Activated effector memory CD4-positive, alpha-beta T cell treated with Interleukin-2 at 50 U/mL for 16 hours (primary cell): ENCODE data around the gene VAV2.

Experiments
- DNase-seq: peaks from one replicate; pipeline ENCODE4 v3.0.0-alpha.2; 2020

Gene VAV2

GRCh38 chr9:133791069-133791468 lies 201.1 kb downstream of the VAV2 start:
- no peak for DNase-seq

GRCh38 chr9:133789778-133790177 lies 202.3 kb downstream of the VAV2 start:
- no peak for DNase-seq

- DNase-seq = no peak
Observed at GRCh38 chr9:133788819-133789717, 203.1 kb downstream of the VAV2 start.

- no peak for DNase-seq
Observed at GRCh38 chr9:133788045-133788818, 203.9 kb downstream of the VAV2 start.

- DNase-seq = no peak
Observed at GRCh38 chr9:133787754-133788025, 204.4 kb downstream of the VAV2 start.

GRCh38 chr9:133786907-133787753 lies 205.0 kb downstream of the VAV2 start:
- DNase-seq = no peak

- DNase-seq = no peak
Observed at GRCh38 chr9:133786371-133786753, 205.8 kb downstream of the VAV2 start.

- DNase-seq = no peak
Observed at GRCh38 chr9:133785753-133786370, 206.3 kb downstream of the VAV2 start.

- DNase-seq = no peak
Observed at GRCh38 chr9:133784731-133785561, 207.2 kb downstream of the VAV2 start.

- no peak for DNase-seq
Observed at GRCh38 chr9:133783331-133783731, 208.8 kb downstream of the VAV2 start.

GRCh38 chr9:133782157-133783130 lies 209.7 kb downstream of the VAV2 start:
- peak; percentile 47 for DNase-seq

GRCh38 chr9:133781828-133782135 lies 210.3 kb downstream of the VAV2 start:
- DNase-seq = no peak

- DNase-seq = no peak
Observed at GRCh38 chr9:133780962-133781827, 210.9 kb downstream of the VAV2 start.

- DNase-seq = no peak
Observed at GRCh38 chr9:133780404-133780945, 211.6 kb downstream of the VAV2 start.

- DNase-seq = no peak
Observed at GRCh38 chr9:133779516-133780403, 212.4 kb downstream of the VAV2 start.

GRCh38 chr9:133779081-133779480 lies 213.0 kb downstream of the VAV2 start:
- DNase-seq = no peak

- DNase-seq = no peak
Observed at GRCh38 chr9:133778336-133779013, 213.6 kb downstream of the VAV2 start.

- DNase-seq = no peak
Observed at GRCh38 chr9:133777871-133778270, 214.3 kb downstream of the VAV2 start.
